SK-N-MC (cell line): ENCODE results near the gene PRKCB.
A peak's percentile ranks its signal among the peaks of the same experiment; 100 is the strongest.

Source experiments
- DNase-seq: peaks from one replicate; pipeline ENCODE4 v3.0.0-alpha.2; 2011; ENCODE audit warnings: low read depth, low spot score
- H3K27ac ChIP-seq: fragments of 200-600 bp; sonication (generic); 2 replicates; pipeline ENCODE4 v1.5.1; 2016; ENCODE audit warnings: mixed run types
- H3K36me3 ChIP-seq: fragments of 200-600 bp; sonication (generic); 2 replicates; pipeline ENCODE4 v1.6.1; 2017; ENCODE audit warnings: antibody characterized with exemption, low read length, mixed read lengths; ENCODE audit not compliant: insufficient read depth
- H3K4me3 ChIP-seq: fragments of 200-600 bp; sonication (generic); 2 replicates; pipeline ENCODE4 v1.5.1; 2016
- H3K9ac ChIP-seq: fragments of 200-600 bp; sonication (generic); 2 replicates; pipeline ENCODE4 v1.8.0; 2017; ENCODE audit warnings: mixed run types, mixed read lengths; ENCODE audit not compliant: insufficient read length
- H3K9me3 ChIP-seq: fragments of 200-600 bp; sonication (generic); 2 replicates; pipeline ENCODE4 v1.6.1; 2017; ENCODE audit warnings: low read depth, mild to moderate bottlenecking, antibody characterized with exemption, low read length, moderate library complexity, mixed read lengths
- EZH2 ChIP-seq: fragments of 200-600 bp; sonication (generic); IDR thresholded peaks from one replicate; pipeline ENCODE4 v1.6.1; 2017; ENCODE audit warnings: antibody characterized with exemption
- FOXP2 ChIP-seq: optimal IDR thresholded peaks from 2 replicates; pipeline ENCODE3; 2011; ENCODE audit warnings: mild to moderate bottlenecking, moderate library complexity; ENCODE audit not compliant: insufficient read depth; ENCODE audit errors: extremely low read length, control extremely low read depth
- POLR2AphosphoS5 ChIP-seq: IDR thresholded peaks from 2 replicates; pipeline ENCODE4 v1.6.1; 2012; ENCODE audit warnings: mild to moderate bottlenecking, low read depth, low read length, borderline replicate concordance

PRKCB gene

GRCh38 chr16:24085666-24086065 is 249.9 kb downstream of the PRKCB start:
- no peak for TF ChIP-seq FOXP2
- no peak for TF ChIP-seq POLR2AphosphoS5
- TF ChIP-seq EZH2 = no peak
- Histone ChIP-seq H3K36me3 (peaks cover 8% of the 10 kb centered on the region), H3K9ac (no peak overlapping the region), H3K4me3 (no peak overlapping the region), H3K27ac (no peak overlapping the region), H3K9me3 (no peaks in the 10 kb centered on the region)
- no peak for DNase-seq

GRCh38 chr16:24087891-24088410 is 252.2 kb downstream of the PRKCB start:
- Histone ChIP-seq H3K36me3 (peaks cover 26% of the 10 kb centered on the region), H3K4me3 (no peak overlapping the region), H3K9ac (no peak overlapping the region), H3K27ac (no peak overlapping the region), H3K9me3 (0 out of 2 replicates have a peak, but pooled peaks cover 5% of the 10 kb centered on the region)
- TF ChIP-seq POLR2AphosphoS5 (no peak), EZH2 (no peak), FOXP2 (no peak)
- no peak for DNase-seq

- peaks cover 34% of the 10 kb centered on the region for H3K36me3 ChIP-seq
- no peak for TF ChIP-seq FOXP2
- TF ChIP-seq EZH2 = no peak
- TF ChIP-seq POLR2AphosphoS5 = no peak
Measured at GRCh38 chr16:24088767-24089166, 253.0 kb downstream of the PRKCB start.

GRCh38 chr16:24091125-24091524 is 255.3 kb downstream of the PRKCB start:
- no peak overlapping the region for H3K27ac ChIP-seq
- no peak overlapping the region for H3K4me3 ChIP-seq
- 0 out of 2 replicates have a peak, but pooled peaks cover 5% of the 10 kb centered on the region for H3K9me3 ChIP-seq
- H3K36me3 ChIP-seq = peaks cover 55% of the 10 kb centered on the region
- no peak overlapping the region for H3K9ac ChIP-seq
- DNase-seq = no peak
- TF ChIP-seq FOXP2 (no peak), POLR2AphosphoS5 (no peak), EZH2 (no peak)

More at GRCh38 chr16:24088767-24089166, 253.0 kb downstream of the PRKCB start:
- Histone ChIP-seq H3K4me3 (no peak overlapping the region), H3K9me3 (0 out of 2 replicates have a peak, but pooled peaks cover 5% of the 10 kb centered on the region), H3K27ac (no peak overlapping the region), H3K9ac (no peak overlapping the region)
- DNase-seq = no peak

- H3K36me3 ChIP-seq = peaks cover 60% of the 10 kb centered on the region
- no peak overlapping the region for H3K4me3 ChIP-seq
- no peak for DNase-seq
- no peak overlapping the region for H3K27ac ChIP-seq
- no peak overlapping the region for H3K9ac ChIP-seq
- TF ChIP-seq POLR2AphosphoS5 = no peak
- no peak for TF ChIP-seq FOXP2
- no peak for TF ChIP-seq EZH2
- H3K9me3 ChIP-seq = 0 out of 2 replicates have a peak, but pooled peaks cover 5% of the 10 kb centered on the region
Measured at GRCh38 chr16:24093049-24093448, 257.3 kb downstream of the PRKCB start.

GRCh38 chr16:24094660-24095059 is 258.9 kb downstream of the PRKCB start:
- Histone ChIP-seq H3K27ac (no peak overlapping the region), H3K9ac (no peak overlapping the region), H3K9me3 (0 out of 2 replicates have a peak, but pooled peaks cover 5% of the 10 kb centered on the region), H3K36me3 (peaks cover 60% of the 10 kb centered on the region), H3K4me3 (no peak overlapping the region)
- TF ChIP-seq EZH2 (no peak), POLR2AphosphoS5 (no peak), FOXP2 (no peak)
- DNase-seq = no peak

- TF ChIP-seq EZH2 (no peak), FOXP2 (no peak), POLR2AphosphoS5 (no peak)
- no peak overlapping the region for H3K4me3 ChIP-seq
- DNase-seq = peak; percentile 30
- peaks cover 36% of the 10 kb centered on the region for H3K36me3 ChIP-seq
- no peaks in the 10 kb centered on the region for H3K9me3 ChIP-seq
- H3K27ac ChIP-seq = peak overlapping the region; percentile 39; the same call in 1 of the 2 replicates
- no peak overlapping the region for H3K9ac ChIP-seq
Measured at GRCh38 chr16:24098896-24099295, 263.1 kb downstream of the PRKCB start.

GRCh38 chr16:24101431-24101830 is 265.6 kb downstream of the PRKCB start:
- peak overlapping the region; percentile 63 for H3K27ac ChIP-seq
- no peak overlapping the region for H3K9ac ChIP-seq
- no peaks in the 10 kb centered on the region for H3K9me3 ChIP-seq
- no peak for DNase-seq
- peaks cover 26% of the 10 kb centered on the region for H3K36me3 ChIP-seq
- no peak overlapping the region for H3K4me3 ChIP-seq
- TF ChIP-seq EZH2 (no peak), POLR2AphosphoS5 (no peak), FOXP2 (no peak)
